Activated naive CD8-positive, alpha-beta T cell treated with anti-CD3 and anti-CD28 coated beads, Interleukin-2, amount 50 U/mL, for 16 hours (primary cell): ENCODE data around the gene IGF2R.
"Not testable (repeated sequence)": the region's sequence is repeated elsewhere in the genome, so short reads cannot be mapped to it uniquely, and the experiment has no call there.

Experiments used
- DNase-seq: peaks from one replicate; pipeline ENCODE4 v3.0.0-alpha.2; 2020; ENCODE audit warnings: low read depth, low spot score

Gene IGF2R

DNA sequence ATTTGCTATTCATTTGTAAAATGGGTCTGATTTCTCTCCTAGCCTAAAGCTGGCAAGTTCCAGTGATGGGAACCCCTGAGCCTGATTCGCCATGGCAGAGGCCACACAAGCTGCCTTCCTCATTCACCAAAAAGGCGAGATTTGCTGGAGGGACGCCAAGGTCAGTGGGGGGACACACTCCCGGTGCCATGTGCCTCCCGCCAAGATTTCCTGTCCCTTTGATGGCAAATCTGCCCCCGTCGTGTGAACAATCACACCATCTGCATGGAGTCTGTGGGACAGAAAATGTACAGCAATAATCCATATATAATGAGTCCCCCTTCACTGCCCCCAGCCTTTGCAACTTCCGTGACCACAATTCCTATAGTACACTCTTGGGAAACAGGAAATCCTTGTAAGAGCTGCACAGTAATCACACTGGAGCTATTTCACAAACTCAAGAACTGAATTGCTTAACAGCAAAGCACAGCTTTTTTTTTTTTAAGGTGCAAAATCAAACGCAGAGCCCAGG, 15.7 kb upstream of the IGF2R start:
- DNase-seq: no peak

DNA sequence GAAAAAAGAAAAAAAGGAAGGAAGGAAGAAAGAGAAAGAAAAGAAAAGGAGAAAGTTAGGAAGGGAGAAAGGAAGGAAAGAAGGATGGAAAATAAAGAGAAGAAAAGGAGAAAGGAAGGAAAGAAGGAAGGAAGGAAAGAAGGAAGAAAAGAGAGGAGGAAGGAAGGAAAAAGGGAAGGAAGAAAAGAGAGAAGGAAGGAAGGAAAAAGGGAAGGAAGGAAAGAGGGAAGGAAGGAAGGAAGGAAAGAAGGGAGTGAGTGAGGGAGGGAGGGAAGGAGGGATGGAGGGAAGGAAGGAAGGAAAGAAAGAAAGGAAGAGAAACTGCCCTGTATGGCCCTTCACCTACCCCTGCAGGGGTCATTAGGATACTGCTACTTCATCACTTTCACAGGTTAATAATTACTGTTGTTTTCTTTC, 12.9 kb upstream of the IGF2R start:
- DNase-seq: no peak

DNA sequence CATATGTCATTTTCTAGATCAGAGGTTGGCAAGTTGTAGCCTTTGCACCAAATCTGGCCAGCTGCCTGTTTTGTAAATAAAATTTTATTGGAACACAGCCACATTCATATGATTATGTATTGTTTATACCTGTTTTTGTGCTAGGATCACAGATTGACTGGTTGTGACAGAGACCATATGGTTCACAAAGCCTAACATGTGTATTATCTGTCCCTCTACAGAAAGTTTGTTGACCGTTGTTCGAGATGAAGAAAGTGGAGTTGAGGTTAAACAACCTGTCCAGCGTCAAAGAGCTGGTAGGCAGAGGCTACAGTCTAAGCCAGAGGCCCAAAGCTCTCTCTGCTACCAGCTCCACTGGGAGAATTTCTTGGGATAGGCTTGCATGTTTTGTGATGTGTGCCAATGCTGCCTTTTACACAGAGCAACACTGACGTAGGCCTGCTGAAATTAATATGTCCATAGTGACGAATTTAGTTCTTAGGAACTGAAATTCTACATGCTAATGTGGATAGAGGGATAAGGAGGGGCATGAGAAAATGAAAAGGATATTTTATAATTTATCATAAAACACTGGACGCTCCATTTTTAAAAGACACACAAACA, 11.7 kb upstream of the IGF2R start:
- DNase-seq: no peak

DNA sequence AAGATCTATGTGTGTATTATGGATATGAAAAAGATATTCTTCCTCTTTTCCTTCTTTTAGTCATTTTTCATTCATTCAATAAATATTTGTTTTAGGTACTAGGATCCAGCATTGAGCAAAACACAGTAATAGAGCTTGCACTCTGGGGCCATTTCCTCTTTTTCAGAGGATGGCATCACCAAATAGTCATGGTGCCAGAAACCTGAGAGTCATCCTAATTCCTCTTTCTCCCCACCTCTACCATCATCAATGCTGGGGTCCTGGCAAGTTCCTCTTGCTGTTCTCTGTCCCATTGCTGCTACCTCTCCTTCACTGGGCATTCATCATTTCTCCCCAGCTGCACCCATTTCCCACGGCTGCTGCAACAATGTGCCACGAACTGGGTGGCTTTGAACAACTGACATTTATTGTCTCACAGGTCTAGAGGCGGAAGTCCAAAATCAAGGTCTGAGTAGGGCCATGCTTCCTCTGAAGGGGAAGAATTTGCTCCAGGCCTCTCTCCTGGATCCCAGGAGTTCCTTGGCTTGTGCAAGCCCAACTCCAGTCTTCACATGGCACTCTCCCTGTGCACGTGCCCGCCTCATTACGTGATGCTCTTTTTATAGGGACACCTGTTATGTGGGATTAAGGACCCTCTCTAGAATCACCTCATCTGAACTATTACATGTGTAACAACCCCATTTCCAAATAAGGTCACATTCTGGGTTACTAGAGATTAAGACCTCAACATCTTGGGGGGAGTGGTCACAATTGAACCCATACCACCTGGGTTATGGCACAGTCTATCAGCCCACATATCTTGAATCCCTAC, 9.5 kb upstream of the IGF2R start:
- no peak for DNase-seq

DNA sequence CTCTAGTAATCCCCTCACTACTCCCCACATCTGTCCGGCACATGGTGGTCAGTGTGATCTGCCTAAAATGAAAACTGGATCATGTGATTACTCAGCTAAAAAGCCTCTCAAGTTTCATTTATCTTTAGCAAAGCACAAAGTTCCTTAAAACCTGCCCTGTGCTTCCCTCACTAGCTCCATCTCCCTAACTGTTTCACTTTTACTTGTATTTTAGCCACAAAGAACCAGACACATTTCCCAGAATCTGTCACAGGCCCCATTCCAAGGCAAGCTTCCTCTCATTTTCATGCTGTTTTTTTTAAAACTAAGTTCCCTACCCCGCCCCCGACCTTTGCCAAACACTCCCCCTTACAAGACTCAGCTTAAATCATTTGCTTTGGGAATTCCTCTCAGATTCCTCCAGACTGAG, 8.9 kb upstream of the IGF2R start:
- DNase-seq: no peak

DNA sequence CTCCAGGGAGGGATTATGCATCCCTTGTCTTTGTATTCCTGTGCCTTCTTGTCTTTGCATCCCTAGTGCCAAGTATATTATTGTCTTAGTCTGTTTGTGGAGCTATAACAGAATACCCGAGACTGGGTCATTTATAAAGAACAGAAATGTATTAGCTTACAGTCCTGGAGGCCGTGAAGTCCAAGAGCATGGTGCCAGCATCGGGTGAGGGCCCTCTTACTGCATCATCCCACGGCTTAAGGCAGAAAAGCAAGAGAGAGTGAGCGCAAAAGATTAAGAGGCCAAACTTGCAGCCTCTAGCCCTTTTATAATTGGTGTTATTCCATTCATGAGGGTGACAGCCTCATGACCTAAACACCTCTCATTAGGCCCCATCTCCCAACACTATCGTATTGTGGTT, 8.4 kb upstream of the IGF2R start:
- DNase-seq: no peak

DNA sequence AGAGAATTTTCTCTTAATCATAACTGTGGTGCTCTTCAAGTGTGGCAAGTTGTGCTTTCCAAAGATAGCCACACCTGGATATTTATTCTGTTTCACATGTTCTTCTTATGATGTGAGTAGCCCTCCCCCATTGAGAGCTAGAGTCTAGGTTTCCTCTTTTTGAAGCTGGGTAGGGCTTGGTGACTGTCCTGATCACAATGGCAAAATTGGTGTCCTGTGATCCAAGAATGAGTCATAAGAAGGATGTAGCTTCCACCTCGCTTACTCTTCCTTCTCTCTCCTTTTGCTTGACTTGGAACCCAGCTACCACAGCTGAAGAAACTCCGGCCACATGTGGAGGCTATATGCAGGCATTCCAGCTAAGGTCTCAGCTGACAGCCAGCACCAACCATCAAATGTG, 7.4 kb upstream of the IGF2R start:
- no peak for DNase-seq

DNA sequence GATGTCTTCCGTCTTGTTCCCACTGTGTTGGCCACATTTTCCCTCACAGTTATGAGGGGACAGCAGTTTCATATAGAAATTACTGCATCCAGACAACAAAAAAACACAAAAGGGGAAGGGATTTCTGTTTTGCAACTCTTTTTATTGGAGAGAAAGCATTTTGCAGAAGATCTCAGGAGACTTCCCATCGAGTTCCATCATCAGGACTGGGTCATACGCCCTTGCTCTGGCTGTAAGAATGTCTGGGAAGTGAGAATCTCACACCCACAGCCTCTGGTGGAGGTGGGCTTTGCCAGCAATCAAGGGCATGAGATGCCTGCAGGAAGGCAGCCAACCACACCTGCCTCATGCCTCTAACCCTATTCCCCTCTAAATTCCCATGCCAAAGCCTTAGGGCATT, 5.8 kb upstream of the IGF2R start:
- no peak for DNase-seq

DNA sequence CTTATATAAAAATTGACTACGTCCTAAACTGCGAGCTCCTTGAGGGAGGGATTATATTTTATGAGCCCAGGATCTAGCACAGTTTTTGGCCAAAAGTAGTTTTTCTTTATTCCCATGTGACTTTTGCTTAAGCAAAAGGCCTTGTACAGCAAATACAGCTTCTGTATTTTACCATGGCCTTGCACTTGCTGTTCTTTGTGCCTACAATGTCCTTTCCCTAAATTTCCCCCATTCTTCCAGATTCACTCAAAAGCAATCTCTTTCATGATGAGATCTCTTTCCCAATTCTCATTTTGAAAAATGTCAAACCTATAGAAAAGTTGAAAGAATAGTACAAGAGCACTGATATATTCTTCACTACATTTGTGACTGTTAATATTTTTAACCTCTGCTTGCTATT, 4.8 kb upstream of the IGF2R start:
- DNase-seq: no peak

DNA sequence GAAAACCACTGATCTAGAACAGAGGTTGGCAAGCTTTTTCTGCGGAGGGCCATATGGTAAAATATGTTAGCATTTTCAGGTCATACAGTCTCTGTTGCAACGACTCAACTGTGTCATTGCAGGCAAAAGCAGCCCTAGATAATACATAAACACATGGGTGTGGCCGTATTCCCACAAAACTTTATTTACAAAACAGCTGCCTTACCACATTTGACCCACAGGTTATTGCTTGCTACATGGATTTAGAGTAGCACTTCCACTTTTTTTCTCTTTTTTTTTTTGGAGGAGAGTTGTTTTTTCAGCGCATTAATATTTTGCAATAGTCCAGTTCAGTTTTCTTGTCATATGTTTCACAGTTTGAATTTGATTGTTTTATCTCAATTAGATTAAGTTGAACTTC, 2.5 kb upstream of the IGF2R start:
- DNase-seq: no peak

DNA sequence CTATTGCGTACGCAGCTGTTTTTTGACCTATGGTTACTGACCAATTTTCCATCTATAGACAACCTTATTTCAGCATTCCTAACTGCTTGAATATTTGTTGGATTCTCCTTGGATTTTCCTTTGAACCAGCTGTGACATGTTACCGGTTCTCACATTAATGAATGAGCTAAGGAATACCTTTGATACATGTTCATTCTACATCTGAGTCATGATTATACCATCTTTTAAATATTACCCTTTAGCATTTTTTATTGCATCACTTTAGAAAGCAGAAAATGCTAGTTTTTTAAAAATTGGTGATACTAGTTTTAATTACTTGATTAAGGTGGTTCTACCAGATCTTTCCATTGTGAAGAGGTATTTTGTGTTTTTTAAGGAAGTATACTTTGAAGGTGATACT, 1.9 kb upstream of the IGF2R start:
- DNase-seq: no peak

DNA sequence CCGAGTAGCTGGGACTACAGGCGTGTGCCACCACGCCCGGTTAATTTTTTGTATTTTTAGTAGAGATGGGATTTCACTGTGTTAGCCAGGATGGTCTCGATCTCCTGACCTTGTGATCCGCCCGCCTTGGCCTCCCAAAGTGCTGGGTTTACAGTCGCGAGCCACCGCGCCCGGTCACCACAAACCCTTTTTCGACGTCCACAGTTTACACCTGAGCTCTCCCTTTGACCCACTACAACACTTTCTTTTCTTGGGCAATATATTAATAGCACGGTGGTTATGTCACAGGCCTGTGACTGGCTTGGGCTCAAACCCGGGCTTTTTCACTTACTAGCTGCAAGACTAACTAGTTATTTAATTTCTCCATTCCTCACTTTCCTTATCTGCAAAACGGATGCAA, 1.3 kb upstream of the IGF2R start:
- DNase-seq: not testable (repeated sequence)

DNA sequence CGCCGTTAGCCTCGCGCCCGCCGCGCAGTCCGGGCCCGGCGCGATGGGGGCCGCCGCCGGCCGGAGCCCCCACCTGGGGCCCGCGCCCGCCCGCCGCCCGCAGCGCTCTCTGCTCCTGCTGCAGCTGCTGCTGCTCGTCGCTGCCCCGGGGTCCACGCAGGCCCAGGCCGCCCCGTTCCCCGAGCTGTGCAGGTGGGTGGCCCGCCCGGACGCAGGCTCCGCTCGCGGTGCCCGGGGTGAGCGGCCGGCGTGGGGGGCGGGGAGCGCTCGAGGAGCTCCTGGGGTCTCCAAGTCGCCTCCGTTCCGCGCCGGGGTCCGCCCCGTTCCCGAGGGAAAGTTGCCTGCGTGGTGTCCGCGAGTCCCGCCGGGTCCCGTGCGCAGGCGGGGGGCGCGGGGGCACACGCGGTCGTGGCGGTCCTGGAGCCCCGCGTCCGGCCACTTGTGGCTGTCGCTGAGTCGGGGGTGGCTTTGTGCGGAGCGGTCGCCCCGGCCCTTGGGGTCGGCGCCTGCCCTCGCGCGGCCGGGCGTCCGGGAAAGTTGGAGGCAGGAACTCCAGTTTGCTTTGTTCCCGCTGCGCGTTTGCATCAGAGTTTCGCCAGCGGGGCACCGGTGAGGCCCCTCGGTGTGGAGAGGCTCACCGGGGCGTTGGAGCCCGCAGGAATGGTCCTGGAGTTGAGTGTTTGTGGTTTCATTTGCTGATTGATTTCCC, 476 bp downstream of the IGF2R start:
- no peak for DNase-seq

DNA sequence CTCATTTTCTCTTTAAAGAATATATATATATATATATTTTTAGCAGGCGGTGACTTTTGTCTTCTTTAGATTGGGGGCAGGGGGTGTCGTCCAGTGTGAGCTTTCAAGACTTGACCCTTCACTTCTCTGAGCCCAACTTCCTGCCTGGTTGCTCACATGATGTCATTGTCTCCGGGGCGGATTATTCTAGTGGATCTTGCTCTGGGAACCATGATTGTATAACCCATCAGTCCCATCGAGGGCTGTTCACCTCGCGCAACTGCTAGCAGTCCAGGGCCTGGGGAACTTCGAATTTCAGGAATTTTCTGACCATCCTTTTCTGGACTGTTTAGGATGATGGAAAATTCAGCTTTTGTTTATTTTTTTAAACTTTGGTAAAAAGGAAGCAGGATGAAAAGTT, 1.0 kb downstream of the IGF2R start:
- DNase-seq: no peak

DNA sequence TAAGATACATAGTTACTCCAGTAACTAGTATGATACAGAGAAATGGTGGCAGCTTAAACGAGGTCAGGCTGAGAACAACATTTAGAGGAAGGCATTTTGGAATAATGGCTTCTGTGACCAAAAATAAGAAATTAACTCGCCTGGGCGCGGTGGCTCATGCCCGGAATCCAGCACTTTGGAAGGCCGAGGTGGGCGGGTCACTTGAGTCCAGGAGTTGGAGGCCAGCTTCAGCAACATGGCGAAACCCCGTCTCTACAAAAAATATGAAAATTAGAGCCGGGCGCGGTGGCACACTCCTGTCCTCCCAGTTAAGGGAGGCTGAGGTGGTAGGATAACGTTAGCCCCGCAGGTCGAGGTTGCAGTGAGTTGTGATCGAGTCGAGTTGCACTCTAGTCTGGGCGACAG, 1.8 kb downstream of the IGF2R start:
- DNase-seq: no peak

DNA sequence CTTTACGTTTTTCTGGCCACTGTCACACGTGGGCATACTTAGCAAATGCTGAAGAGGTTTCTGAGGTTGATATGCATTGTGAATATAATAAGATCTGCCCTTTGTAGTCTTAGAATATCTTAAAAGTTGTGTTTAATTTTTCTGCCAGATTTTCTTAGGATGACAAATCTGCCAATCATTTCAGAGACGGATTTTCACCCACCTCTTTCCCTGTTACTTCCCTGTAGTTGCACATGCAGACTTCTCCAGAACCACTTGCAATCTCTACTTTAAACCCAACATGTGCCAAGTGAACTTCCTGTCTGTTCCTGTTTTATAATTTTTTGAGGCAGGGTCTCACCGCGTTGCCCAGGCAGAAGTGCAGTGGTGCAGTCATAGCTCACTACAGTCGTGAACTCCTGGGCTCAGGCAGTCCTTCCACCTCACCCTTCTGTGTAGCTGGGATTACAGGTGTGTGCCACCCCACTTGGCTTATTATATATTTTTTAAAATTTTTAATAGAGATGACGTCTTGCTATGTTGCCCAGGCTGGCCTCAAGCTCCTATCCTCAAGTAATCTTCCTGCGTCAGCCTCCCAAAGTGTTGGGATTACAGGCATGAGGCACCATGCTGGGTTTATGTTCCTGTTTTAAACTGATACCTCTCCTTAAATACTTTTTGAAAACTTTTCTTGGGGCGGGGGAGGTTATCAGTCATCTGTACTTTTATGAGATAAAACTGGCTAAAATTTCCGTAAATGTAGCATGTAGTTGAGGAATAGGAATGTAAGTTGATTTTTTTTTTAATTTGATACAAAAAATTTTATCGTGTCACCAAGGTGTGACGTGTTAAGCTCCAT, 2.7 kb downstream of the IGF2R start:
- no peak for DNase-seq

DNA sequence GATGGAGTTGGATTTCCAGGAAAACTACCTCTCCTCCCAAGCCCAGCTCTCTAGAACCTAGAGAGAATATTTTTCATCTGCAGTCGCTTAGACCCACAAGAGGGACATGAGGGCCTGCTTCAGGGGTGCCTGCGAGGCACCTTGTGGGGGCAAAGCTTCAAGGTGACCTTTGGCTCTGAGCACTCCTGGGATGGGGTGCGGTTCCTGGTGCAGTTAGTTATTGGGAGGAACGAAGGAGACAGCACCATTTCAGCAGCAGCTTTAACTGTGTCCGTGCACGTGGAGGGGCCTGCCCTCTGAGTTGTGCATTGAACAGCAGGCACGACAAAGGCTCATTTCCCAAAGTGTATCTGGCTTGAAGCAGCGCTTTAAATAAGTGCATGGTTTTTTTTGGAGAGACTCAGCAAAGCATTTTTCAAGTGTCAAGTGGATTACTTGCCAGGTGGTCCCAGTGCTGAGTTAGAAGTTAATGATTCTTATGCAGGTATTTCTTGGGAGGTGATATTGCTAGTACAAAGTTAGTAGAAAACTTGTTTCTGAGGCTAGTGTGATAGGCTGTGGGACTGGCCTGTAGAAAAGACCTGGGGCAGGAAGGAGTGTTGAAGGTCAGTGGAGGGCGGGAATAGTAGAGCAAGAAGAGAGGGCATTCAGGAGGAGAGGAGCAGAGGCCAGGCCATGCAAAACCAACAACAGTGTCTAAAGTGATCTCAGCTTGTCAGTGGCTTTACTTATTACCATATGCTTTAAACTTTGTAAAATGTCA, 3.8 kb downstream of the IGF2R start:
- no peak for DNase-seq

DNA sequence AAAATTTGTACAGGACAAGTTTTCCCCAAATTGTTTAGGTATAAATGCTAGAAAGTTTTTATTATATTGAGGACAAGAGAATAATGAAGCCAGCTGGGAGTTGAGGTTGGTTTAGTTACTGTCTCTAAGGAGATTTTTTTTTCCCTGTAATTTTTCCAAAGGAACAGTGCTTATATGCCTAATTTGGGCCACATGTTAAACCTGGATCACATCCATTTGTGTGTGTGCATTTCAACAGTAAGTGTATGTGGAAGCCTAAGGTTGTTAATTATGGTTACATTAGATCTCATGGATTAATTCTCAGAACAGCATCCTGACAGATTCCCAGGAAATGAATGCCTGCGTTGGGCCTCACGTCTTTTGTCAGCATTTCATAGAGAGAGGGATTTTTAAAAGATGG, 4.5 kb downstream of the IGF2R start:
- no peak for DNase-seq

DNA sequence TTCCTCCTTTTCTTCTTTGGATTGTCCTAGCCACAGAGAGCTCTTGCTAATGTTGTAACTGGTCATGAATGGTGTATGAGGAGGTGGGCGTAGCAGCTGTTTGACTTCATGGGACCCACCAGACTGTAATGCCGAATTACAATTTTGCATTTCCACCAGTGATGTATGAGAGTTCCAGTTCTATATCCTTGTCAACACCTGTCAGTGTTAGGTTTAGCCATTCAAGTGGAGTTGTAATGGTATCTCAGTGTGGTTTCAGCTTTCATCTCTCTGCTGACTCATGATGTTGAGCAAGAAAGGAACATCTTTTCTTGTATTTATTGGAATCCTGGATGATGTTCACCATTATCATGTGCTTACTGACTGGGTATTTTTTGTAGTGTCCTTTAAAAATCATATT, 5.1 kb downstream of the IGF2R start:
- no peak for DNase-seq

DNA sequence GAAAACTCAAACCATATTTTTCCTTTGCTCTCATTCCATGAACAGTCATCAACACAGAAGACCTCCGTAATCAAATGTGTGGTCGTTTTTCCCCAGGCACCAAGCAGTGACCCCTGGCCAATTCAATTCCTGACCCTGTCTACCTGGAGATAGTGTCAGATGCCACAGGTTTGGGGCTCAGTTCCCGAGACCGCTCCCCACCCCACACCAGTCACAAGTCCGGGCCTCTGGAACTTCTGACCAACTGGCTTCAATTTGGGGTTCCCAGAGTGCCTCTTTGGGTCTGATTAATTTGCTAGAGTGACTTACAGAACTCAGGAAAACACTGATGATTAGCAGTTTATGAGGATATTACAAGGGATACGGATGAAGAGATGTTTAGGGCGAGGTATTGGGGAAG, 6.0 kb downstream of the IGF2R start:
- no peak for DNase-seq

DNA sequence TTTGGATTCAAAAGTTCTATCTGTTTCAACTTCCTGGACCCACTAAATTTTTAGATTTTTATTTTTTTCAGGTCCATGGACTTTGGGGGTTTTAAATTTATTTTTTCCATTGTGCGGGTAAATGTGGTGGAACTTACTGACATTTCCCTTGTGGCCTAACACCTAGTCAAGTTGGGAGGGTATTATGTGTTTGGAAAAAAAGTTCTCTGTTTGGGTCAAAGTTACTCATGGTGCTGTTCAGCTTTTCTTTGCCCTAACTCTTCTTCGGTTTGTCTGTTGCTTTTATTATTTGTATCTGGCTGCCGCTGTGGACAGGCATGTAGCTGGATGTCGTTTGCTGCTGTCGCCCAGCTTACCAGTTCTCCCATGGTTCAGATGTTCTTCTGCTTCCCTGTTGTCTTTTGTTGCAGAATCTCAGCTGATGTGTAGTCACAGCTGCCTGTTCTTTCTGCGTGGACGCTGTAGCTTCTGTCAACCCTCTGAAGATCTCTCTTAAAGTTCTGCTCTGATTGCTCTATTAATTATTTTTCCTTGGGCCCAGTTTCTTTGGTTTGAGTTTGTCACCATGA, 7.9 kb downstream of the IGF2R start:
- no peak for DNase-seq
